IPS-11a (cell line): ENCODE data around the gene TRIO.

Experiments used
- H3K4me3 ChIP-seq: one replicate; pipeline ENCODE4 v1.5.1; 2013; ENCODE audit warnings: low read depth, low read length, control low read depth

TRIO gene

DNA sequence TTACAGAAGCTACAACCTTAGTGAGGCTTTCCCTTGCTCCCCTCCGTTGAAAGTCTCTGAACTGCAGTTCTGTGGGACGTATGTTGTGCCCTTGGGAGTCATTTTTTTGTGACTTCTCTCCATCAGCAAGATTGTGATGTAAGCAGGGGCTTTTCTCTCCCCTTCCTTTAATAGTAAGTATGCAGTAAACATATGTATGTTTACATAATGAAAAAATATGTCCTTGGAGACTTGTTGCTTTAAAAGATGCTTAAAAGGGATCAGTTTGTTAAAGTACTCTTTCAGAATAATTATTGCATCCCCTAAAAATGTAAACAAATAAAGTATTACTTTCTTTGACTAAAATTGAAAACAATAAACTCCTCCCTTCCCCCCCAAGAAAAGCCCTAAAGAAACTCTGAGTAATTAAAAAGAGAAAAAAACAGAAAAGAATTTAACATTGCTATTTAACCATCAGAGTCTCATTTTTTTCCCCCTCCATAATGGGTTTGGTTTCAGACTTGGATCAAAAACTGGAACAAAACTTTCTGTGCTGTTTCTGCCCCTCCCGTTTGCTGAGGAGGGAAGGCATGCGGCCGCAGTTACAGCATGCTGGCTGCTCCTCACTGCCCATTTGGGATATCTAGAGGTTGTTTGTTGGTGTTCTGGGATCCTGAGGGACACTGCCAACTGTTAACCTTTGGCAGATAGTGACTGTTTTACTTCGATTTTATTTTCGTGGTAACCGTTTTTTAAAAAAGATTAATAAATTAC is 40.2 kb downstream of the TRIO start:
- no peak overlapping the region for H3K4me3 ChIP-seq

GRCh38 chr5:14184082-14184481 is 40.9 kb downstream of the TRIO start:
- H3K4me3 ChIP-seq = no peak overlapping the region

GRCh38 chr5:14184725-14185124 is 41.6 kb downstream of the TRIO start:
- H3K4me3 ChIP-seq = no peak overlapping the region

- no peak overlapping the region for H3K4me3 ChIP-seq
These were observed 42.4 kb downstream of the TRIO start for GRCh38 chr5:14185326-14186058.

- no peak overlapping the region for H3K4me3 ChIP-seq
These were observed 43.1 kb downstream of the TRIO start for GRCh38 chr5:14186059-14186830.

- no peak overlapping the region for H3K4me3 ChIP-seq
These were observed 44.0 kb downstream of the TRIO start for GRCh38 chr5:14187157-14187556.

GRCh38 chr5:14187660-14188059 is 44.5 kb downstream of the TRIO start:
- no peak overlapping the region for H3K4me3 ChIP-seq

GRCh38 chr5:14188778-14189177 is 45.6 kb downstream of the TRIO start:
- no peak overlapping the region for H3K4me3 ChIP-seq

- no peak overlapping the region for H3K4me3 ChIP-seq
These were observed 46.5 kb downstream of the TRIO start for GRCh38 chr5:14189680-14190079.

GRCh38 chr5:14190194-14191164 is 47.3 kb downstream of the TRIO start:
- no peak overlapping the region for H3K4me3 ChIP-seq

- H3K4me3 ChIP-seq = no peak overlapping the region
These were observed 48.2 kb downstream of the TRIO start for GRCh38 chr5:14191325-14191724.

DNA sequence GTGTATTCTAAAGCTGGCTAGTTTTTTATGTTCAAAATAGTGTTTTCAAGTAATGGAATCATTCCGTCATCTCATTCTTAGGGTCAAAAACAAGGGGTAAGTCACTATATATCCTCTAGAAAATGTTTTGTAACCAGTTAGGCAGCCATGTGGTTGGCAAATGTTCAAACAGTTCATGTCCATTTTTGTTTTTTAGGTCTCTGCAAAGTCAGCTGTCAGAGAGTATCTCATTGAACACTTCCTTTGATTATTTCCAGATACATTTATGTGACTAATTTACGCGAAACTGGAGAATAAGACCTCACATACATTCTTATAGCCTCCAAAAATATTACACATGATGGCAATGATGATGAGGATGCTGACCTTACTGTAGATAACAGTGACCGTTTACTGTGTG is 50.4 kb downstream of the TRIO start:
- no peak overlapping the region for H3K4me3 ChIP-seq

DNA sequence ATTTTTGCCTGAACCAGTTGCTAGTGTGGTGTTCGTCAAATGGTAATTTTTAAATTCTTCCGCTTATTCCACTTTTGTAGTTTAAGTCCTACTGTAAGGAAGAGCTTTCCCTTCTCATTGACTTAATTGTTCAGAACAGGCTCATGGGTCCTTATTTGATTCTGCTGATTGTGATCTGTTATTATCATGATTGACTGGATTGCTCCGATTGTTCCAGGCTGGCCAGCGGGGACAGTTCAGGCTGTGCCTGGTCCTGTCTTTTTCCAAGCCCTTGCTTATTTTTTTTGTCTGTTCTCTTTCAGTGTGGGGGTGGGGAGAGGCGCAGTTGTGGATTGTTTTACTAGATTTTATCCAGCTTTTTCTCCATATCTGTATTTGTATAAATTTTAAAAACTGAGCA is 52.4 kb downstream of the TRIO start:
- no peak overlapping the region for H3K4me3 ChIP-seq

DNA sequence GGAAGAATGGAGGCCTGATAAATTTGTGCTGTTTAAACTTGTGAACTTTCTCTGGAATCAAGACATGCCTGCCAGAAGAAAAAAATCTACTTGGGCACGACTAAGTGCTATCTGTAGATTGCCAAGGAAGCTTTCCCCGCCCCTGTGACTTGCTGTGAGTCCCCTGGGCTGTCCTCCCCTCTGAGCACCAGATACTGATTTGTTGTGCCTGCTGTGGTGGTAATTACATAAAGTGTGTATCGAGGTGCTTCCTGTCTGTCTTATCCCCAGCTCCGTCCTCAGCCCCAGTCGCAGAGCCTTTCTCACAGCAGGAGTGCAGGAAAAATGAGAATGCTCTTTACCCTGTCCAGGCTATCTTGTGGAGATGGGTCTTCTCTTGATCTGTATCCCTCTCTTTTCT is 53.9 kb downstream of the TRIO start:
- no peak overlapping the region for H3K4me3 ChIP-seq

DNA sequence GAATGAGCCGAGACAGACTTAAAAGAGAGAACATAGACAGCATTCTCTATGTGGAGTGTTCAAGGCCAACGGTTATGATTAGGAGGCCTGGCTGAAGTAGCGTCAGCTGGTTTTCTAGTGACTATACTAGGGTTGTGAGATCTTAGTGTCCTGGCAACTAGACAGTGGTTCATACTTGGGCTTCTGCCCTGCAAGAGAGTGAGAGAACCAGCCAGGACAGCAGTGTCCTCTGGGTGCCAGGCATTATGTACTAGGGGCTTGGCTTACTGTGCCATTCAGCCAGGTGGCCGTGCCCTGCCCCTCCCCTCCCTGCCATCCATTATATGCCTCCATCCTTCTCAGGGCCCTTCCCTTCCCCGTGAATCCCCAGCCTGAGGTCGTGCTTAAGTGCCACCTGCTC is 56.8 kb downstream of the TRIO start:
- H3K4me3 ChIP-seq = no peak overlapping the region

DNA sequence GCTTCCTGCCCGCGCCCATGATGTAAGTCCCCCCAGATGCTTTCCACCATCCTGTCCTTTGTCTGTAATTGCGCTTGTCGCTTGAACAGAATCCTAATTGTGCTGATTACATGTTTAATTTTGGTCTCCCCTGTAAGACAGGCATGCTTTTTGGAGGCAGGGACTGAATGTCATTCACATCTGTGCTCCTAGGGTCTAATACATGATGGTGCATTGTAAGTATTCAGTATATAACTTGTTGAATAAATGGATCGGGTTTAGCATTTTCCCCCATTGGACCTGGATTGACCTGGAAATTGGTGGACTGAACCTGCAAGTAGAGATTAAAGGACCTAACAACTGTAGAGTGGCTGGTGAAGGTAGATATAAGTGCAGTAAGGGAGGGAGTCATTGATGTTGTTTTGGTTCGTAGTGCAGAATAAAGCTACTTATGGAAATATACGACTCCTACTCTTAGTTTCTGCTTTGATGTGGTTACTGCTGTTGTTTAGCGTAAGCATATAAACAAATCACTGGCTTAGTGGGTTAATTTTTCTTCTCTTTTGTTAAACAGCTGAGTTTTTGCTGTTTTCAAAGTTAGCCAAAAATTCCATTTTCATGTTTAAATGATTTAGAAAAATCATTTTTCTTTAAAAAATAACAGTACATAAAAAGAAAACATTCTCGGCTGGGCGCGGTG is 57.3 kb downstream of the TRIO start:
- H3K4me3 ChIP-seq = no peak overlapping the region

- H3K4me3 ChIP-seq = no peak overlapping the region
These were observed 58.3 kb downstream of the TRIO start for GRCh38 chr5:14201325-14202045.

GRCh38 chr5:14202462-14202861 is 59.3 kb downstream of the TRIO start:
- no peak overlapping the region for H3K4me3 ChIP-seq

DNA sequence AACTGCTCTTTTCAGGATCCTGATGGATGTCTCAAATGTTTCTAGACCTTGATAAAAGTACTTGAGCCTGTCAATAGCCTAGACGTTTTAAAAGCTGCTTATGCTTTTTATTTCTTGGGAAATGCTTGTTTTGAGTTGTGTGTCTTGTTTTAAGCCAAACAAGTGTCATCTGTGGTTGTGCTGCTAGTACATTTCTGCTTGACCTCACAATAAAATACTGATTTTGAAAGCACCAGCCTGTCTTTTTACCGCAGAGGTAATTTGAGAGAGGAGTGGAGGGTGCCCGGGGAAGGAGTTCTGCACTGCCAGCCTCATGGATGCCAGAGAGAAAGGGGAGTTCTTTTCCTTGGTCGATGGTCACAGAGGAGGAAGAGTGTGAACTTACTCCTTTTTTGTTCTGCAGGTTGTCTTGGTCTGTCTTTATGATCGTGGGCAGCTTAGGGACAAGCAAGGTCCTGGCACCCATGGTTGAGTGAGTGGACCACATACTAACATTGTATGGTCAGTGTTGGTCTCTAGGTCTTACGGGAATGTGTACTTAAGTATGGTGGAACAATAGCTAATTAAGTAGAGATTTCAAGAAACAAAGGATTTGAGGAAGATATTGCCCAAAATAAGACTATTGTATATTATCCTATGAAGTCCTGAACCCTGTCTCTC is 61.0 kb downstream of the TRIO start:
- H3K4me3 ChIP-seq = no peak overlapping the region
